ENCODE measurements around the gene RHBDD2.

The RHBDD2 gene

DNA sequence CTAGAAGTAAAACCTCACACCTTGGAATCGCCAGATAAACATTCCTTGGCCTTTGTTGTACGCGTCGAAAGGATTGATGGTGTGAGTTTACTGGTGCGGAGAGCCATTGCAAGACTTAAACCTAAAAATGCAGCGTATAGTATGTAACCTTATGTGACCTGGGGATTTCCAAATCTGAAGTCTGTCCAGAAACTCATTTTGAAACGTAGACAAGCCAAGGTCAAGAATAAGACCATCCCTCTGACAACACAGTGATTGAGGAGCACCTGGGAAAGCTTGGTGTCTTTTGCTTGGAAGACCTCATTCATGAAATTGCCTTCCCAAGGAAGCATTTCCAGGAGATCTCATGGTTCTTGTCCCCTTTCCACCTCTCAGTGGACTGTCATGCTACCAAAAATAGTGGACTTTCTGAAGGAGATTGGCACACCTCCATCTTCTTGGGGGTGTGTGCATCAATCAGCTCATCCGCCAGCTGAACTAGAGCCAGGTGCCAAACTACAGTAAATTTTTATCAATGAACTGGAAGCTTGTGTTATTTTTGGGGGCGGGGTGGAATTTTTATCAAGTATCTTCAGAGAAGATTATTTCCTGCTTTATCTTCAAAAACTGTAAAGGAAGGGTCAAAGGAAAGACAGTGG is 44.3 kb downstream of the RHBDD2 start:
- DNase-seq, result no peak

- DNase-seq, result no peak
These were observed 45.4 kb downstream of the RHBDD2 start for GRCh38 chr7:75924256-75924655.

- peak; percentile 98 for DNase-seq
These were observed 46.1 kb downstream of the RHBDD2 start for GRCh38 chr7:75924889-75925288.

- no peak for DNase-seq
These were observed 47.0 kb downstream of the RHBDD2 start for GRCh38 chr7:75925717-75926435.

DNA sequence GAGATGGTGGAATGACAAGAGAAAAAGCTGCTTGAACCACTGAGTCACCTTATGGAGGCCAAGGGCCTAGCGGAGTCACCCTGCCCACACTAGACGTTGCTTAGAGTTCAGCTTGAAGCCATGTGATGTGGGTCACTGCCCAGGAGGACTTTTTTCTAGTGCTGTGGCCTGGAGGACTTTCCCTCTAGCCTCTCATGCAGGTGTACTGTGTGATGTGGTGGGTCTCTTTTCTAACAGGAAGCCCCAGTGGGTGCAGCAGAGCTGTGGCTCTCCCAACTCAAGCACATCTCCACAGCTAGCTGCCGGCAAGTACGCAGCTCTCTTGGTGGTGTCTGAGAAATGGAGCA is 49.7 kb downstream of the RHBDD2 start:
- no peak for DNase-seq

DNA sequence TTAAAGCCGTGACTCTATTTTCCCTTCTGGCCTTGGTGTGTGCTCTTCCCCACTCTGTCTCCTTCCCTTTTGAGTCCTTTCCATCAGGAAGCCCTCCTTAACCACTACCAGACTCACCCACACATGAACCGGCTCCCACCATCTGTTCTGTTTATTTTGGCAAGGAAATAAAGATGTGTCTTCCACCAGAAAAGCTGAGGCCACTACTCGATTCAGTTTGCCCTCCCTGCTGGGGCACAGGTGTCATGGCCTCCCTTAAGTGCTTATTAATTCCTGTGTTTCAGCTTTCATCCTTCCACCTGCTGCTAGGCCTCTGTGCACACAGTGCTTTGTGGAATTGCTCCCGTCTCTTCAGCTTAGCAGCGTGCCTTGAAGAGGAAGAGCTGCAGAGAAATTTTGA is 52.8 kb downstream of the RHBDD2 start:
- DNase-seq, result no peak

DNA sequence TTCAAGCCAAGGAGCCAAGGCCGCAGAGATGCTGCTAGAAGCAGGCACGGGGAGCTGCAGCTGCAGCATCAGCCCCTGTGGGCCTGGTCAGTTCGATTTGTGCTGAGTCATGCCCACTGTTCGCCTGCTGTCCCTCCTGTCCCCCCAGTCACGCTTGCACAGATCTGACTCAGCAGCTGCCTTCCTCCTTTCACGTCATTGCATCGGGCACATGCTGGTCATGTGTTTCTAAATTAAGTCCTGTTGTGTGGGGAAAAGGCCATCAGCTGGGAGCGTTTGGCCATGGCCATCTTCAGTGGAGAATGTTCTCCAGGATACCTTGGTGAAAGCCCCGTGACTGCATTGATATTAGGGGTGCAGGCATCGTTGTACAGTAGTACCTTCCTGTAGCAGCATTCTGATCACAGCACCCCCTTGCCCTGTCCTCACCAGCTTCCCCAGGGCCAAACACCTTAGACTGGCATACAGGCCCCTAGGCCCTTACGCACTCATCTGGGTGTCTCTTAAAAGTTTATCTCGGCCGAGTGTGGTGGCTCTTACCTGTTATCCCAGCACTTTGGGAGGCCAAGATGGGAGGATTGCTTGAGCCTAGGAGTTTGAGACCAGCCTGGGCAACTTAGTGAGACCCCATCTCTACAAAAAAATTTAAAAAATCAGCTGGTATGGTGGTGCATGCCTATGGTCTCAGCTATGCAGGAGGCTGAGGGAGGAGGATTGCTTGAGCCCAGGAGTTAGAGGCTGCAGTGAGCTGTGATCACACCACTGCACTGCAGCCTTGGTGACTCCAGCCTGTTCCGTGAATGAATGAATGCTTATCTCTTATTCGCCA is 59.3 kb downstream of the RHBDD2 start:
- DNase-seq, result peak; percentile 22

Measured in MV-4-11 (cell line).